Activated CD8-positive, alpha-beta T cell treated with anti-CD3 and anti-CD28 coated beads for 36 hours (primary cell): ENCODE measurements around the gene PSEN1. TPM values are rescaled to one million over a fixed set of nuclear protein-coding genes. Genes with fewer than 3 reads are reported as not detected.

ENCODE experiments used
- ATAC-seq: fragments of 200-7000 bp; cut with Tn5 transposase; one replicate; pipeline ENCODE4 v1.10.0; 2021; ENCODE audit warnings: mild to moderate bottlenecking, moderate library complexity
- CTCF ChIA-PET: fragments of 350-600 bp; sonication (Branson Sonifier 250); formaldehyde crosslinking; loops from one replicate; lab custom pipeline; 2021; ENCODE audit warnings: antibody characterized with exemption; lab: Charles Lee
- POLR2A ChIA-PET: fragments of 350-600 bp; sonication (Branson Sonifier 250); formaldehyde crosslinking; loops from one replicate; lab custom pipeline; 2021; ENCODE audit warnings: antibody characterized with exemption; lab: Charles Lee
- DNase-seq: peaks from one replicate; pipeline ENCODE4 v3.0.0-alpha.2; 2020
- H3K27ac Mint-ChIP-seq: one replicate; pipeline ENCODE4 v1.8.0; 2021; ENCODE audit warnings: mild to moderate bottlenecking, mixed read lengths
- H3K27me3 Mint-ChIP-seq: one replicate; pipeline ENCODE4 v1.8.0; 2021; ENCODE audit warnings: mixed read lengths
- H3K36me3 Mint-ChIP-seq: one replicate; pipeline ENCODE4 v1.8.0; 2021; ENCODE audit warnings: low read depth, mixed read lengths
- H3K4me1 Mint-ChIP-seq: one replicate; pipeline ENCODE4 v1.8.0; 2021; ENCODE audit warnings: low read depth, mixed read lengths
- H3K4me3 Mint-ChIP-seq: one replicate; pipeline ENCODE4 v1.8.0; 2021; ENCODE audit warnings: mild to moderate bottlenecking, moderate library complexity, mixed read lengths
- H3K9me3 Mint-ChIP-seq: one replicate; pipeline ENCODE4 v1.8.0; 2021; ENCODE audit warnings: mixed read lengths
- CTCF ChIP-seq: fragments of 200-600 bp; IDR thresholded peaks from one replicate; pipeline ENCODE4 v1.8.0; 2022; ENCODE audit warnings: antibody characterized with exemption, mild to moderate bottlenecking
- intact Hi-C: fragments of 100-400 bp; cut with micrococcal nuclease; formaldehyde crosslinking; loops from one replicate; pipeline ENCODE4 v1.10.0; 2022
- total RNA-seq, 2 experiments: library from RNA; stranded (reverse); gene quantifications; one replicate each; pipeline ENCODE4 v1.2.3, GENCODE V29; 2021

PSEN1 gene
- total RNA-seq, 2 experiments from 2014 or later: 23.1 to 23.2 TPM

- H3K36me3 Mint-ChIP-seq: peaks cover 14% of the 10 kb centered on the region
- H3K4me1 Mint-ChIP-seq: peaks cover 33% of the 10 kb centered on the region
- intact Hi-C loops: no loop called here
- no peak for TF ChIP-seq CTCF
- H3K27ac Mint-ChIP-seq: peak overlapping the region; percentile 73
- no peak for DNase-seq
- no peak overlapping the region for H3K4me3 Mint-ChIP-seq
- ChIA-PET CTCF (no interaction called here), POLR2A (no interaction called here)
- no peaks in the 10 kb centered on the region for H3K9me3 Mint-ChIP-seq
- ATAC-seq: no peak
- H3K27me3 Mint-ChIP-seq: no peaks in the 10 kb centered on the region
These were observed 4.6 kb downstream of the PSEN1 start for GRCh38 chr14:73140811-73141323.

GRCh38 chr14:73142216-73142615, 5.9 kb downstream of the PSEN1 start:
- Mint-ChIP-seq H3K9me3 (no peaks in the 10 kb centered on the region), H3K4me1 (peaks cover 31% of the 10 kb centered on the region), H3K27ac (peak overlapping the region; percentile 63), H3K27me3 (no peaks in the 10 kb centered on the region), H3K4me3 (no peak overlapping the region), H3K36me3 (peaks cover 9% of the 10 kb centered on the region)
- CTCF ChIA-PET: no interaction called here
- intact Hi-C loops: no loop called here
- no peak for DNase-seq
- no peak for TF ChIP-seq CTCF
- ATAC-seq: peak; percentile 42
- POLR2A ChIA-PET: interaction anchor here (0.6 kb wide), 1 partner anchor 38 kb away, joined by 3 read pairs; no protein-coding TSS in a partner anchor

GRCh38 chr14:73143003-73143402, 6.7 kb downstream of the PSEN1 start:
- no peak overlapping the region for H3K4me3 Mint-ChIP-seq
- ChIA-PET CTCF (no interaction called here), POLR2A (no interaction called here)
- no peaks in the 10 kb centered on the region for H3K27me3 Mint-ChIP-seq
- peaks cover 29% of the 10 kb centered on the region for H3K4me1 Mint-ChIP-seq
- DNase-seq (no peak), ATAC-seq (no peak)
- peak overlapping the region; percentile 63 for H3K27ac Mint-ChIP-seq
- intact Hi-C loops: no loop called here
- no peaks in the 10 kb centered on the region for H3K9me3 Mint-ChIP-seq
- no peak for TF ChIP-seq CTCF
- H3K36me3 Mint-ChIP-seq: peaks cover 5% of the 10 kb centered on the region

GRCh38 chr14:73143617-73144016, 7.3 kb downstream of the PSEN1 start:
- POLR2A ChIA-PET: interaction anchor here (0.6 kb wide), 1 partner anchor 84 kb away, joined by 3 read pairs; no protein-coding TSS in a partner anchor
- no peak overlapping the region for H3K27ac Mint-ChIP-seq
- no peak for ATAC-seq

More at GRCh38 chr14:73143617-73144016, 7.3 kb downstream of the PSEN1 start:
- Mint-ChIP-seq H3K9me3 (no peaks in the 10 kb centered on the region), H3K27me3 (no peaks in the 10 kb centered on the region), H3K4me1 (peaks cover 29% of the 10 kb centered on the region), H3K4me3 (no peak overlapping the region), H3K36me3 (peaks cover 5% of the 10 kb centered on the region)
- intact Hi-C loops: no loop called here
- DNase-seq: no peak
- TF ChIP-seq CTCF: no peak
- CTCF ChIA-PET: no interaction called here
